Heart left ventricle (tissue), 16 donors: ENCODE results near the gene SH3RF3. TPM values are rescaled to one million over a fixed set of nuclear protein-coding genes. Genes with fewer than 3 reads are reported as not detected.

ENCODE experiments used
- ATAC-seq, 4 donors: fragments of 200-7000 bp; cut with Tn5 transposase; one replicate each; pipeline ENCODE4 v1.9.1; 2020 to 2022; ENCODE audit warnings: moderate library complexity in 4 of 4, mild to moderate bottlenecking in 3 of 4, moderate number of reproducible peaks in 1 of 4
- DNase-seq, 5 donors: peaks; one replicate each; pipeline ENCODE4 v3.0.0-alpha.2; 2020
- H3K27ac ChIP-seq, 12 donors: fragments of 200-600 bp; sonication (generic) in 4 of 12; one replicate each; pipeline versions ENCODE4 v1.5.0 to v1.8.0; 2016 to 2022; ENCODE audit warnings: mild to moderate bottlenecking in 2 of 12
- H3K27me3 ChIP-seq, 9 donors: fragments of 200-600 bp; sonication (generic) in 2 of 9; one replicate each; pipeline versions ENCODE4 v1.5.1 to v1.8.0; 2016 to 2022; ENCODE audit warnings: mild to moderate bottlenecking in 3 of 9
- H3K36me3 ChIP-seq, 9 donors: fragments of 200-600 bp; sonication (generic) in 2 of 9; one replicate each; pipeline versions ENCODE4 v1.5.0 to v1.8.0; 2018 to 2022; ENCODE audit warnings: mild to moderate bottlenecking in 2 of 9
- H3K4me1 ChIP-seq, 12 donors: fragments of 200-600 bp; sonication (generic) in 4 of 12; one replicate each; pipeline versions ENCODE4 v1.5.0 to v1.8.0; 2016 to 2022; ENCODE audit warnings: mild to moderate bottlenecking in 3 of 12
- H3K4me3 ChIP-seq, 12 donors: fragments of 200-600 bp; sonication (generic) in 4 of 12; one replicate each; pipeline versions ENCODE4 v1.5.0 to v1.8.0; 2017 to 2022; ENCODE audit warnings: mild to moderate bottlenecking in 9 of 12, moderate library complexity in 4 of 12
- H3K9me3 ChIP-seq, 12 donors: fragments of 200-600 bp; sonication (generic) in 4 of 12; one replicate each; pipeline versions ENCODE4 v1.5.0 to v1.8.0; 2016 to 2022; ENCODE audit warnings: mild to moderate bottlenecking in 1 of 12
- CTCF ChIP-seq, 12 donors: fragments of 200-600 bp; sonication (generic) in 4 of 12; IDR thresholded peaks; one replicate each; pipeline versions ENCODE4 v1.5.0 to v1.8.0; 2018 to 2022; ENCODE audit warnings: antibody characterized with exemption in 12 of 12, mild to moderate bottlenecking in 5 of 12
- POLR2A ChIP-seq, 2 donors: fragments of 450-650 bp; IDR thresholded peaks; one replicate each; pipeline ENCODE4 v1.6.1; 2017; ENCODE audit warnings: antibody characterized with exemption in 2 of 2, mild to moderate bottlenecking in 2 of 2, moderate library complexity in 2 of 2
- WGBS, 4 donors: extraction: QIAGEN DNeasy Blood & Tissue Kit in 2 of 4; methylation state at CpG; one replicate each; pipeline versions ENCODE4 v1.1.5 to v1.1.7; 2013 to 2018; 5-methylcytosine and 5-hydroxymethylcytosine counted together
- intact Hi-C, 10 donors: fragments of 100-400 bp; cut with DNase I; formaldehyde crosslinking; loops; one replicate each; pipeline versions ENCODE4 v1.11.1 to v1.14.2; 2022
- polyA plus RNA-seq, 2 donors: library from polyadenylated mRNA; stranded (reverse); fragments of 200-250 nt; gene quantifications; one replicate each; pipeline ENCODE4 v1.2.3, GENCODE V29; 2013
- total RNA-seq, 9 donors: library from RNA; depleted of rRNA in 2 of 9; stranded (reverse); fragments of >200 nt in 2 of 9; fragmentation: NEBNext Ultra II Directional in 3 of 9; extraction: Animal tissue kit (Norgen Biotek cat#: 25700) in 3 of 9; gene quantifications; one replicate each; pipeline versions ENCODE4 v1.1.0 to v1.2.4, GENCODE V29; 2016 to 2023
- donor health status: ischemic (EF 13 %, LVEDD 7.1; RV severe dilation, severe dysfunction).
- donor health status: healthy with polysubstance abuse.
- donor health status: DM: no; HTN: yes; CAD: no.
- donor health status: DM: no; HTN: no; CAD: no.
- donor health status: ischemic (EF 25% LVEDD 6.9; RV normal size, moderate dysfunction).
- donor health status: ischemic (EF 25% LVEDD 5.7; RV mildly dilated, moderate dysfunction).
- donor health status: healthy.
- donor health status: DM: yes; HTN: yes; CAD: no.
- donor health status: ischemic (EF 35%, LVEDD 5.7; RV mildly dilated, moderate dysfunction).
- donor health status: nonischemic (EF 11% LVEDD 7.7; RV severe dilation, severe dysfunction).
- donor health status: DM: yes; HTN: yes; CAD: no.
- donor health status: PGD.
- donor health status: ischemic (EF 29% LVEDD 5.4; RV normal size, mild dysfunction).
- donor health status: nonischemic (EF 23%, LVEDD 6.1; RV moderate dilation, normal function).

The SH3RF3 gene
- total and polyA plus RNA-seq, 11 donors, result 5.2 to 15.7 (median 7.9) TPM

GRCh38 chr2:109174214-109174613 lies 45.2 kb downstream of the SH3RF3 start:
- Histone ChIP-seq H3K36me3 (no peaks in the 10 kb centered on the region), H3K9me3 (peaks cover 0 to 15% (median 3%) of the 10 kb centered on the region in 12 donors), H3K27ac (peak overlapping the region; percentile 66 to 94 (median 82)), H3K4me1 (peaks cover 2 to 69% (median 44%) of the 10 kb centered on the region in 12 donors), H3K27me3 (no peaks in the 10 kb centered on the region), H3K4me3 (no peak overlapping the region)
- TF ChIP-seq POLR2A (IDR thresholded peaks at IDR 0.05), result no peak
- TF ChIP-seq CTCF (IDR thresholded peaks at IDR 0.05), result no peak
- 77 to 80% (median 78%) methylated on average over 4 of the region's 4 CpGs for WGBS, 4 donors
- ATAC-seq, result peak in 1 of 4 donors; percentile 5
- no peak for DNase-seq
- intact Hi-C loops, result loop anchor here in 2 of 10 donors (5.0 kb wide), 2 partner anchors 42 to 68 kb away; no protein-coding TSS in a partner anchor

GRCh38 chr2:109174626-109175349 lies 45.8 kb downstream of the SH3RF3 start:
- DNase-seq (no peak), ATAC-seq (no peak)
- H3K4me3 ChIP-seq, result no peak overlapping the region
- H3K4me1 ChIP-seq, result peaks cover 2 to 71% (median 44%) of the 10 kb centered on the region in 12 donors
- no peaks in the 10 kb centered on the region for H3K27me3 ChIP-seq
- 88 to 97% (median 94%) methylated on average over 7 of the region's 7 CpGs for WGBS, 4 donors
- no peaks in the 10 kb centered on the region for H3K36me3 ChIP-seq
- TF ChIP-seq CTCF (IDR thresholded peaks at IDR 0.05) (no peak), POLR2A (IDR thresholded peaks at IDR 0.05) (no peak)
- H3K9me3 ChIP-seq, result peaks cover 0 to 21% (median 3%) of the 10 kb centered on the region in 12 donors
- H3K27ac ChIP-seq, result peak overlapping the region in 9 of 12 donors; percentile 66 to 94 (median 85)
- intact Hi-C loops, result loop anchor here in 2 of 10 donors (5.0 kb wide), 2 partner anchors 42 to 68 kb away; no protein-coding TSS in a partner anchor

GRCh38 chr2:109175350-109175678 lies 46.3 kb downstream of the SH3RF3 start:
- no peak for ATAC-seq
- H3K4me1 ChIP-seq, result peaks cover 2 to 71% (median 44%) of the 10 kb centered on the region in 12 donors
- WGBS, 4 donors, result 59 to 73% (median 71%) methylated on average over 3 of the region's 3 CpGs
- peaks cover 0 to 25% (median 3%) of the 10 kb centered on the region in 12 donors for H3K9me3 ChIP-seq
- no peak overlapping the region for H3K27ac ChIP-seq
- H3K27me3 ChIP-seq, result no peaks in the 10 kb centered on the region
- TF ChIP-seq CTCF (IDR thresholded peaks at IDR 0.05), result no peak
- no peak for TF ChIP-seq POLR2A (IDR thresholded peaks at IDR 0.05)
- no peaks in the 10 kb centered on the region for H3K36me3 ChIP-seq
- no peak for DNase-seq
- no peak overlapping the region for H3K4me3 ChIP-seq
- intact Hi-C loops, result no loop called here

- H3K9me3 ChIP-seq, result peaks cover 0 to 25% (median 3%) of the 10 kb centered on the region in 12 donors
- TF ChIP-seq POLR2A (IDR thresholded peaks at IDR 0.05), result no peak
- no peak for TF ChIP-seq CTCF (IDR thresholded peaks at IDR 0.05)
- no peak overlapping the region for H3K4me3 ChIP-seq
- H3K4me1 ChIP-seq, result peaks cover 2 to 59% (median 31%) of the 10 kb centered on the region in 12 donors
- no peaks in the 10 kb centered on the region for H3K27me3 ChIP-seq
- no peak for DNase-seq
- no peak for ATAC-seq
- WGBS, 4 donors, result 33 to 50% (median 44%) methylated on average over 2 of the region's 2 CpGs
- H3K27ac ChIP-seq, result peak overlapping the region in 1 of 12 donors; percentile 28
- no peaks in the 10 kb centered on the region for H3K36me3 ChIP-seq
- intact Hi-C loops, result no loop called here
These were observed 47.9 kb downstream of the SH3RF3 start for GRCh38 chr2:109176928-109177327.
